Suprapubic skin (tissue), 4 donors: ENCODE results near the gene TBC1D14.

ENCODE experiments used
- EP300 ChIP-seq: sonication (generic); formaldehyde crosslinking; IDR thresholded peaks from one replicate; pipeline ENCODE4 v1.6.1; 2017; ENCODE audit warnings: antibody characterized with exemption
- POLR2A ChIP-seq, 2 donors: fragments of 450-650 bp; IDR thresholded peaks; one replicate each; pipeline ENCODE4 v1.6.1; 2017; ENCODE audit warnings: antibody characterized with exemption in 2 of 2, mild to moderate bottlenecking in 2 of 2, moderate library complexity in 2 of 2
- POLR2AphosphoS5 ChIP-seq, 3 donors: sonication (generic); formaldehyde crosslinking; IDR thresholded peaks; one replicate each; pipeline ENCODE4 v1.6.1; 2017; ENCODE audit warnings: antibody characterized with exemption in 3 of 3

GRCh38 chr4:6937201-6937600, 27.6 kb downstream of the TBC1D14 start:
- TF ChIP-seq EP300 (no peak), POLR2A (IDR thresholded peaks at IDR 0.05) (no peak), POLR2AphosphoS5 (IDR thresholded peaks at IDR 0.05) (no peak)
